Thymus (tissue), 2 donors: Measurements from ENCODE around the gene CTXND1. TPM values are rescaled to one million over a fixed set of nuclear protein-coding genes. Genes with fewer than 3 reads are reported as not detected.

Experiments
- polyA plus RNA-seq: library from polyadenylated mRNA; stranded (reverse); fragments of 200-250 nt; gene quantifications from one replicate; pipeline ENCODE4 v1.2.3, GENCODE V29; 2013
- total RNA-seq: library from RNA; stranded (reverse); fragments of 120-200 nt; gene quantifications from one replicate; pipeline ENCODE4 v1.2.4, GENCODE V29; 2013
- donor health status: healthy.

CTXND1 gene
- total and polyA plus RNA-seq, 2 donors: 0.05 to 0.07 TPM

Other genes starting within 250 kb of the CTXND1 start
- 81.9 TPM for gene ZFAND6, start 192.5 kb downstream of the CTXND1 start, total RNA-seq
- gene ZFAND6, start 192.5 kb downstream of the CTXND1 start, polyA plus RNA-seq: 97.8 TPM
- gene FAH, start 99.2 kb downstream of the CTXND1 start, total RNA-seq: 11.5 TPM
- gene FAH, start 99.2 kb downstream of the CTXND1 start, polyA plus RNA-seq: 18.3 TPM
- 1.4 TPM for gene ARNT2, start 152.2 kb upstream of the CTXND1 start, total RNA-seq
- gene ARNT2, start 152.2 kb upstream of the CTXND1 start, polyA plus RNA-seq: 2.4 TPM